SK-N-SH (cell line): ENCODE measurements around the gene FCHO1. TPM values are rescaled to one million over a fixed set of nuclear protein-coding genes. Genes with fewer than 3 reads are reported as not detected.
A peak's percentile ranks its signal among the peaks of the same experiment; 100 is the strongest.

Source experiments
- CTCF ChIA-PET: fragments of 300-600, 350-600 bp; formaldehyde crosslinking; extraction: SDS; loops from one replicate; lab custom pipeline; 2021; lab: Yijun Ruan, JAX
- POLR2A ChIA-PET: fragments of 350-600 bp; sonication (Branson Sonifier 250); formaldehyde crosslinking; extraction: SDS; loops from one replicate; lab custom pipeline; 2020; ENCODE audit warnings: antibody characterized with exemption, inconsistent platforms; lab: Yijun Ruan, JAX
- DNase-seq: peaks from one replicate; pipeline ENCODE4 v3.0.0; 2012
- H2AFZ ChIP-seq: fragments of 200-600 bp; sonication (generic); 2 replicates; pipeline ENCODE4 v1.8.1; 2016; ENCODE audit warnings: antibody characterized with exemption, mild to moderate bottlenecking, low read depth
- H3F3A ChIP-seq: fragments of 200-600 bp; sonication (generic); replicated peaks from 2 replicates; pipeline ENCODE3; 2016; ENCODE audit warnings: antibody characterized with exemption, mild to moderate bottlenecking; ENCODE audit not compliant: insufficient read depth
- H3K27ac ChIP-seq, 2 experiments: fragments of 200-500 bp in 1 of 2; fragments of 200-600 bp in 1 of 2; sonication (Bioruptor generic) in 1 of 2; sonication (generic), shearing (Covaris generic) in 1 of 2; 2 replicates each; pipeline versions ENCODE4 v1.5.1 to v1.6.1; 2014 to 2016; ENCODE audit warnings: low read depth in 2 of 2, inconsistent platforms in 1 of 2, low read length in 1 of 2, mild to moderate bottlenecking in 1 of 2, mixed read lengths in 1 of 2
- H3K27me3 ChIP-seq: fragments of 200-600 bp; sonication (generic), shearing (Covaris generic); 2 replicates; pipeline ENCODE4 v1.6.1; 2016; ENCODE audit warnings: mixed run types; ENCODE audit not compliant: insufficient read depth
- H3K36me3 ChIP-seq, 2 experiments: fragments of 200-500 bp in 1 of 2; fragments of 200-600 bp in 1 of 2; sonication (Bioruptor generic) in 1 of 2; sonication (generic) in 1 of 2; replicated peaks in 1 of 2; 2 replicates each; pipeline versions ENCODE3 to v1.5.1; 2014 to 2016; ENCODE audit warnings: low read length in 1 of 2, mild to moderate bottlenecking in 1 of 2; ENCODE audit not compliant: insufficient read depth in 2 of 2, control insufficient read depth in 1 of 2
- H3K4me1 ChIP-seq, 2 experiments: fragments of 200-500 bp in 1 of 2; fragments of 200-600 bp in 1 of 2; sonication (Bioruptor generic) in 1 of 2; sonication (generic), shearing (Covaris generic) in 1 of 2; 2 replicates each; pipeline versions ENCODE4 v1.5.1 to v1.6.1; 2014 to 2016; ENCODE audit warnings: low read depth in 1 of 2, low read length in 1 of 2, mixed run types in 1 of 2; ENCODE audit not compliant: insufficient read depth in 2 of 2, control insufficient read depth in 1 of 2
- H3K4me2 ChIP-seq: fragments of 200-600 bp; sonication (generic), shearing (Covaris generic); 2 replicates; pipeline ENCODE4 v1.6.1; 2017; ENCODE audit warnings: mixed run types
- H3K4me3 ChIP-seq, 2 experiments: fragments of 200-500 bp in 1 of 2; fragments of 200-600 bp in 1 of 2; sonication (Bioruptor generic) in 1 of 2; sonication (generic), shearing (Covaris generic) in 1 of 2; 2 replicates each; pipeline versions ENCODE4 v1.5.1 to v1.8.1; 2014 to 2016; ENCODE audit warnings: low read depth in 2 of 2, inconsistent platforms in 1 of 2, low read length in 1 of 2, mild to moderate bottlenecking in 1 of 2, mixed read lengths in 1 of 2, moderate library complexity in 1 of 2
- H3K79me2 ChIP-seq: fragments of 200-600 bp; sonication (generic); 2 replicates; pipeline ENCODE4 v1.8.1; 2017; ENCODE audit warnings: mild to moderate bottlenecking; ENCODE audit not compliant: insufficient read depth
- H3K9ac ChIP-seq: fragments of 200-600 bp; sonication (generic); 2 replicates; pipeline ENCODE4 v1.6.1; 2017; ENCODE audit warnings: mixed run types
- H3K9me2 ChIP-seq: fragments of 200-600 bp; sonication (generic); 2 replicates; pipeline ENCODE4 v1.6.1; 2017; ENCODE audit warnings: mixed run types
- H3K9me3 ChIP-seq: fragments of 200-600 bp; sonication (generic); 2 replicates; pipeline ENCODE4 v1.6.1; 2017; ENCODE audit warnings: mixed run types, mild to moderate bottlenecking, moderate library complexity
- H4K20me1 ChIP-seq: fragments of 200-600 bp; sonication (generic); 2 replicates; pipeline ENCODE4 v1.6.1; 2017; ENCODE audit warnings: mild to moderate bottlenecking, mixed run types; ENCODE audit not compliant: insufficient read depth
- CHD2 ChIP-seq: fragments of 150-350 bp; IDR thresholded peaks from 2 replicates; pipeline ENCODE4 v1.6.1; 2018; ENCODE audit warnings: low read length; ENCODE audit not compliant: partially characterized antibody
- CTCF ChIP-seq: fragments of 200-600 bp; sonication (generic); IDR thresholded peaks from 2 replicates; pipeline ENCODE4 v1.6.1; 2017; ENCODE audit warnings: antibody characterized with exemption, mild to moderate bottlenecking, moderate library complexity
- ELF1 ChIP-seq: IDR thresholded peaks from 2 replicates; pipeline ENCODE4 v1.4.0; 2012
- FOXJ3 ChIP-seq: sonication (generic); formaldehyde crosslinking; IDR thresholded peaks from 2 replicates; pipeline ENCODE4 v1.5.1; 2020; ENCODE audit warnings: mild to moderate bottlenecking, missing genetic modification reagents
- FOXM1 ChIP-seq: IDR thresholded peaks from 2 replicates; pipeline ENCODE4 v1.4.0; 2012; ENCODE audit warnings: low read depth, mild to moderate bottlenecking
- GABPA ChIP-seq: IDR thresholded peaks from 2 replicates; pipeline ENCODE4 v1.4.0; 2012; ENCODE audit warnings: low read depth, mild to moderate bottlenecking
- IRF3 ChIP-seq: fragments of 150-350 bp; IDR thresholded peaks from 2 replicates; pipeline ENCODE4 v1.6.1; 2016; ENCODE audit warnings: mild to moderate bottlenecking, low read depth, low read length
- JUND ChIP-seq: IDR thresholded peaks from 2 replicates; pipeline ENCODE4 v1.4.0; 2012
- MXI1 ChIP-seq: IDR thresholded peaks from 2 replicates; pipeline ENCODE4 v1.6.1; 2012; ENCODE audit warnings: mild to moderate bottlenecking, low read depth, low read length, improper control_type of control experiment
- RAD21 ChIP-seq: IDR thresholded peaks from 2 replicates; pipeline ENCODE4 v1.6.1; 2012; ENCODE audit warnings: mild to moderate bottlenecking, low read length
- RFX5 ChIP-seq: IDR thresholded peaks from 2 replicates; pipeline ENCODE4 v1.6.1; 2012; ENCODE audit warnings: mild to moderate bottlenecking, improper control_type of control experiment, low read length
- RXRA ChIP-seq: IDR thresholded peaks from 2 replicates; pipeline ENCODE4 v1.4.0; 2012; ENCODE audit warnings: low read depth, mild to moderate bottlenecking, borderline replicate concordance
- SIN3A ChIP-seq: IDR thresholded peaks from 2 replicates; pipeline ENCODE4 v1.6.1; 2012; ENCODE audit warnings: low read depth, mild to moderate bottlenecking, low read length, moderate library complexity, borderline replicate concordance
- USF1 ChIP-seq: IDR thresholded peaks from 2 replicates; pipeline ENCODE4 v1.4.0; 2012; ENCODE audit warnings: low read depth, borderline replicate concordance
- WGBS: methylation state at CpG from one replicate; pipeline ENCODE4 v1.1.6; 2017; ENCODE audit warnings: low lambda C conversion rate; 5-methylcytosine and 5-hydroxymethylcytosine counted together
- polyA plus RNA-seq, 3 experiments: library from polyadenylated mRNA; depleted of rRNA; stranded (reverse); fragments of >200 nt; gene quantifications; 2 replicates each; pipeline ENCODE4 v1.2.3, GENCODE V29; 2012

FCHO1 gene
- polyA plus RNA-seq, 1 of the 3 experiments (the other 2 are of a cell fraction): 0.71 TPM

- no peak overlapping the region for H3K27ac ChIP-seq
Observed at GRCh38 chr19:17734146-17734545, 17.1 kb upstream of the FCHO1 start.

More at GRCh38 chr19:17734146-17734545, 17.1 kb upstream of the FCHO1 start:
- peaks cover 19% of the 10 kb centered on the region for H3F3A ChIP-seq
- H2AFZ ChIP-seq: no peak overlapping the region
- H3K9me3 ChIP-seq: no peaks in the 10 kb centered on the region
- peak; percentile 12 for DNase-seq
- H3K4me3 ChIP-seq: no peak overlapping the region
- no peaks in the 10 kb centered on the region for H3K27me3 ChIP-seq
- no peaks in the 10 kb centered on the region for H3K4me1 ChIP-seq
- peaks cover 35% of the 10 kb centered on the region for H3K79me2 ChIP-seq
- WGBS: 97% methylated on average over 10 of the region's 16 CpGs
- no peaks in the 10 kb centered on the region for H3K9me2 ChIP-seq
- ChIA-PET CTCF (interaction anchor here (1.4 kb wide), 1 partner anchor 9 kb away, joined by 6 read pairs; no protein-coding TSS in a partner anchor), POLR2A (no interaction called here)
- no peak overlapping the region for H3K9ac ChIP-seq
- TF ChIP-seq GABPA (no peak), SIN3A (no peak), JUND (no peak), RAD21 (no peak), RXRA (no peak), CTCF (no peak), ELF1 (no peak), FOXM1 (no peak), RFX5 (no peak), IRF3 (no peak), USF1 (no peak), CHD2 (no peak), MXI1 (no peak), FOXJ3 (no peak)
- H3K4me2 ChIP-seq: no peak overlapping the region
- H3K36me3 ChIP-seq: peaks cover 16 to 32% of the 10 kb centered on the region in 2 experiments
- peaks cover 33% of the 10 kb centered on the region for H4K20me1 ChIP-seq
